ENCODE results near the gene B9D1.

B9D1 gene

DNA sequence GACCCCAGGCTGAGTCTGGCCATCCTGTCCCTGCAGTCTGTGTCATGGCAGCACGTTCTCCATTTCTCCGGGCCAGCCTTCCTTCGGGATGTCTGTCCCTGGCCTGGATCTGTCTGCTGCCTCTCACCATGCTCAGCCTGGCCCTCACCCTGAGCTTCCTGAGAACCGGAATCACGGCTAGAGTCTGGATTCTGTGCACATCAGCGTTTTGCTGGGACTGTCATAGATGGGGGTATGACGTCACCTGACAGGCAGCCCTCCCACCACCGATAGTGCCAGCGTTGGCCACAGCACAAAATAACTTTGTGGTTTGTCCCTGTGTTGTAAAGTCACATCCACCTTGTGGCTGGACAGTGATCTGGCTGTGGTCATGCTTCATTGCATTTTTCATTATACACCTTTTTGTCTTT lies 59.2 kb downstream of the B9D1 start:
- Mint-ChIP-seq H3K9me3 (no peaks in the 10 kb centered on the region), H3K4me3 (no peak overlapping the region), H3K4me1 (peaks cover 24% of the 10 kb centered on the region), H3K36me3 (no peaks in the 10 kb centered on the region), H3K27ac (no peak overlapping the region), H3K27me3 (peaks cover 11% of the 10 kb centered on the region)

DNA sequence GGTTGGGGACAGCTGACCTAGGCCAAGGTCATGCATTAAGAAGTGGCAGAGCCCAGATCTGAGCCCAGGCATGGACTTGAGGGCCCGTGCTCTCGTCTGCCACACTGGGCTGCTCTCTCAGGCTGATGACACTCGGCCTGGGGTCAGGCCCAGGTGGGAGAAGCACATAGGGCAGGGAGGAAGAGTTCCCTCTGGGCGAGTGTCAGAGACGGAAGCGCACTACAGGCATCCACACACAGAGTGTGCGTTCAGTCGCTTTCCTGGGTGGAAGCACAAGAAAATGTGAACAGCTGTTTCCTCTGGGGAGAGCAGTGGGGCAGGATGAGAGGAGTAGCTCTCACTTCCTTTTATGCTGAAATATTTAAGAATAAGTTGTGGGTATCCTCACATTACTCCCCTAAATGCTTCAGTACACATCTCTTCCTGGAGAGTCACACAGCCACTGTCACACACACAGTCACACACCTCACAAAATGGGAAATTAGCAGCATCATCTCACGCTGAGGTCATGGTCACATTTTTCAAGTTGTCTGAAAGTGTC lies 59.7 kb downstream of the B9D1 start:
- H3K4me3 Mint-ChIP-seq: no peak overlapping the region
- no peak overlapping the region for H3K27ac Mint-ChIP-seq
- no peaks in the 10 kb centered on the region for H3K36me3 Mint-ChIP-seq
- peaks cover 9% of the 10 kb centered on the region for H3K27me3 Mint-ChIP-seq
- peaks cover 24% of the 10 kb centered on the region for H3K4me1 Mint-ChIP-seq
- H3K9me3 Mint-ChIP-seq: no peaks in the 10 kb centered on the region

DNA sequence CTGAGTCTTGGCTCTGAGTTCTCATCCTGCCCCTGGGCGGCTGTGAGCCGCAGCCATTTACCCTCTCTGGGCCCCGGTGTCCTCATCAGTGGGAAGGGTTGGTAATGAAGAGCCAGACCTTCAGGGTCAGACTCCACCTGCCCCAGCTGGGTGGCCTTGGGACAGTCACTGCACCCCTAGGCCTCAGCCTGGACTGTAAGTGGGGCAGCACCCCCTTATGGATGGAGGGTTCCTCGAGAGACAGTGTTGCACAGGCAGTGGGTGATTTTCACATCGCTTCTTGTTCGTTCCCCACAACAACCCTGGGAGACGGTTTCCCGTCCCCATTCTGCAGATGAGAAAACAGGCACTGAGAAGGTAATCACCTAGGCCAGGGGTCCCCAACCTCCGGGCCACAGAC lies 60.5 kb downstream of the B9D1 start:
- Mint-ChIP-seq H3K36me3 (no peaks in the 10 kb centered on the region), H3K4me3 (no peak overlapping the region), H3K27ac (no peak overlapping the region), H3K4me1 (peaks cover 19% of the 10 kb centered on the region), H3K27me3 (peaks cover 5% of the 10 kb centered on the region), H3K9me3 (no peaks in the 10 kb centered on the region)

DNA sequence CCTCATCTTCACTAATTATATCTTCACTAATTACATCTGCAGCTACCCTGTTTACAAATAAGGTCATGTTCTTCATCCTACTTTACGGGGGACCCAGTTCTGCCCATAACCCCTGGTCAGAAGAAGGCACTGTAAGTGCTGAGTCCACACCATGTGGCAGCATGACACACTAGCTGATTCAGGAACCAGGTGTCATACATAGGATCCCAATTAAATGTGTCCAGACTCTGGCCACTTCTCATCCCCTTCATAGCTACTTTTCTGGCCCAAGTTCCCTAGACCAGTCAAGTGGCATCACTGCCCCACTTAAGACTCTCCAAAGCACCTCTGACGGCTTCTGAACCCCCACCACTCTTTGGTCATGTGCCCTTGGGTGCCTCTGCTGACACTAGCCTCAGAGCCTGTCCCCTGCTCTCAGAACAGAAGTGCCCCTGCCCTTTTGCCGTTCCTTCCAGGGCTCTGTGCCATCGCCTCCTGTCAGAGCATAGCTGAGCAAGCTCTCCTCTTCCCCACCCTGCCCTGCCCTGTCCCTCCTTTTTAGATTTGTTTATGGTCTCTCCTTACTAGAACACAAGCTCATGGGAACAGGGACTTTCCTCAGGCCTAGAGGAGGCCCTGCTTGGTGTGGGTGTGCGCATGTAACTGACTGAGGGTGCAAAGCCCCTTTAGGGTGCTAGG lies 61.1 kb downstream of the B9D1 start:
- H3K4me1 Mint-ChIP-seq: peaks cover 13% of the 10 kb centered on the region
- H3K36me3 Mint-ChIP-seq: no peaks in the 10 kb centered on the region
- no peaks in the 10 kb centered on the region for H3K9me3 Mint-ChIP-seq
- H3K27me3 Mint-ChIP-seq: peaks cover 3% of the 10 kb centered on the region
- H3K4me3 Mint-ChIP-seq: no peak overlapping the region
- H3K27ac Mint-ChIP-seq: no peak overlapping the region

DNA sequence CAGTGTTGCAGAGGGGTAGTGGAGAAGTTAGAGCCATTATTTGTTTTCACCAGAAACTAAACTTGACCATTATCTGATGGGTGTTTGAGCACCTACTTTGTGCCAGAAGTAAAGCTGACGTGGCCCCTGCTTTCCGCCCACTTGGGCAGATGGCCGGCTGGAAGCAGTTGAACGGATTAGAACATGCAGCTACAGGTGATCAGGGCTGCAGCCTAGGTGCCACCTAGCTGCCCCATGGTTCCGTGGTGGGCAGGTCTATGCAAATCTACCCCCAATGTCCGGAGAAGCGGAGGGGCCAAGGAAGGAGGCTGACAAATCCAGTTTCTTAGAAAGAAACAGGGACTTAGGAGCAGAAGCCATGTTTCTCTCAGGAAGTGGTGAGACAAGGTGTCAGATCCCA lies 62.7 kb downstream of the B9D1 start:
- no peaks in the 10 kb centered on the region for H3K9me3 Mint-ChIP-seq
- H3K4me1 Mint-ChIP-seq: no peaks in the 10 kb centered on the region
- H3K4me3 Mint-ChIP-seq: no peak overlapping the region
- H3K27me3 Mint-ChIP-seq: no peaks in the 10 kb centered on the region
- no peaks in the 10 kb centered on the region for H3K36me3 Mint-ChIP-seq
- no peak overlapping the region for H3K27ac Mint-ChIP-seq

DNA sequence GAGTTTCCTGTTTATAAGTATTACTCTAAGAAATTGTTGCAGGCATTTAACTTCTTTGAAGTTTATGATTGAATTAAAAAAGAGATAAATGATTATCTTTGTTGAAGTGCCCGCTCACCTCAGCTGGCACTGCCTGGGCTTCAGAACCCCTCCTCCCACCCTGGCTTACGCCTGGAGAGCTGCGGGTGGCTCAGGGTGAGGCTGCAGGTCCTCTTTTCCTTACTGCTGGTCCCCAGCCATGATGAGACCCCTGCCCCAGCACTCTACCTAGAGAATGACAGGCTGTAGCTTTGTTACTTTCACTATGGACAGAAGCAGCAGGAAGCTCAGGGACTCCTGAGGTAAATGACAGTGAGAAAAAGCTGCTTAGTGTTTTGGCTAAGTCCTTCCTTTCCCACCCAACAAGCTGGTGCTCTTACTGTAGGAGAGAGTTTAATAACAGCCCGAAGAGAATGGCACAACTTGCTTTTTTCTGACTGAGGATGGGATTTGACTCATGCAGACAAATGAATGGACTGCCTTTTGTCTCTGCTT lies 63.2 kb downstream of the B9D1 start:
- H3K4me3 Mint-ChIP-seq: no peak overlapping the region
- H3K27me3 Mint-ChIP-seq: no peaks in the 10 kb centered on the region
- H3K4me1 Mint-ChIP-seq: no peaks in the 10 kb centered on the region

DNA sequence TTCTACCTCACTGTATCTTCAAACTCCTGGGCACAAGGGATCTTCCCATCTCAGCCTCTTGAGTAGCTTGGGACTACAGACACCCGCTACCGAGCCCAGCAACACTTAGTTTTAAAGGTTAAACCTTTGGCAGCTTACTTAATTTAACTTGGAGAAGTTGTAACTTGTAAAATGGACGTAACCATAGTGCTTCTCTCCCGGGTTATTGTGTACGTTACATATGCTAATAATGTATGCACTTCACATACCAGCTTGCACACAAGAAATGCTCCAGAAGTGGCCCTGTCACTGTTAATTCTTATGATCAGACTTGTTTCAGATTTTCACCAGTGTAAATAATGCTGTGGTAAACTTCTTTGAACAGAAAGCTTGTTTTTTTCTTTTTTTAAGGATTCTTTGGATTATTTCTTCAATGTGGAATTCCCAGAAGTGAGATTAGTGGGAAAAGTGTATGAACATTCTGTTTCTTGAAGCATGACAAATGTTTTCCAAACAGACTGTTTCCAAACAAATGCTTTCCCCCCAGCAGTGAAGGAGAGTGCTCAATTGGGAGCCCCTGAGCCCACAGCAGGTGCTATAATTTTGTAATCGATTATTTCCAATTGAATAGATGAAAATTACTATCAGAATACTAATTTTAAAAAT lies 63.8 kb downstream of the B9D1 start:
- Mint-ChIP-seq H3K27me3 (no peaks in the 10 kb centered on the region), H3K36me3 (no peaks in the 10 kb centered on the region), H3K9me3 (no peaks in the 10 kb centered on the region), H3K4me1 (no peaks in the 10 kb centered on the region), H3K27ac (no peak overlapping the region), H3K4me3 (no peak overlapping the region)

More for the DNA sequence above, 63.2 kb downstream of the B9D1 start:
- Mint-ChIP-seq H3K36me3 (no peaks in the 10 kb centered on the region), H3K27ac (no peak overlapping the region), H3K9me3 (no peaks in the 10 kb centered on the region)

DNA sequence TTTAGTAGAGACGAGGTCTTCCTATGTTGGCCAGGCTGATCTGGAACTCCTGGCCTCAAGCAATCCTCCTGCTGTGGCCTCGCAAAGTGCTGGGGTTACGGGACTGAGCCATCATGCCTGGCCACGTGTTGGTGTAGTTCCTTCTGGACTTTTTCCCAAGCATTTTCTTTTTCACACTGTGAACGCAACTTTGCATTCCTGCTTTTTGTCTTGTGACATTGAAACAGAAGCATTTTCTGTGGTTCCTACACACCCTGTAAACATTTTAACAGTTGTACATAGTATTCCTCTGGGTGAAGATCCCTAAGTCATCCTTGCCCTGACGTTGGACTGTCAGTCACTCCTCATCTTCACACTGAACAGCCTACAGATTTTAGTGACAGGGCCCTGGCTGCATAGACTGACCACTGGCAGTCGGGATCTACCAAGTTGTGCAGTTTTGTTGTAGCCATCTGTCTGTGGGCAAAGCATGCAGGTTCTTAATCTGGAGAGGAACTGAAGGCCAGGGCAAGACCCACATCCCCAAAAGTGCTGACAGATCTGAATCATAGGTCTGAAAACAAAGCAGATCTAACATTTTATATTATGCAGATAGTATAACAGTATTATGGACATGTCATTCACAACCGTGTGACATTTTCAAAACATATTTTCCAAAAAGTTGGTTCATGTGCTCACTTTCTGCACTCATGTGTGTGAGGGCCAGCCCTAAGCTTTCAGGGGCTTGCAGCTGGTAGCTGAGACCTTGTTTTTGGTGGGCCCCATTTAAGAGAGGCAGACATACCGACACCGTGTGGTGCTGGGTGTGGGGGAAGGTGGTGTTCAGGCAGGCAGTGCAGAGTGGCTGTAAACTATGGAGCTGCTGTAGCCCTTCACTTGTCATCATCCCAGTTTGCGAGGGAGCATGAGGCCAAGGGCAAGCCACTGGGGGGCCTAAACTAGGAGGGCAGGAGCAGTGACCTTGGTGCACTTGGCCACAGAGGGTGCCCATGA lies 65.4 kb downstream of the B9D1 start:
- Mint-ChIP-seq H3K4me3 (no peak overlapping the region), H3K9me3 (no peaks in the 10 kb centered on the region), H3K36me3 (no peaks in the 10 kb centered on the region), H3K27me3 (no peaks in the 10 kb centered on the region), H3K27ac (no peak overlapping the region), H3K4me1 (no peaks in the 10 kb centered on the region)

DNA sequence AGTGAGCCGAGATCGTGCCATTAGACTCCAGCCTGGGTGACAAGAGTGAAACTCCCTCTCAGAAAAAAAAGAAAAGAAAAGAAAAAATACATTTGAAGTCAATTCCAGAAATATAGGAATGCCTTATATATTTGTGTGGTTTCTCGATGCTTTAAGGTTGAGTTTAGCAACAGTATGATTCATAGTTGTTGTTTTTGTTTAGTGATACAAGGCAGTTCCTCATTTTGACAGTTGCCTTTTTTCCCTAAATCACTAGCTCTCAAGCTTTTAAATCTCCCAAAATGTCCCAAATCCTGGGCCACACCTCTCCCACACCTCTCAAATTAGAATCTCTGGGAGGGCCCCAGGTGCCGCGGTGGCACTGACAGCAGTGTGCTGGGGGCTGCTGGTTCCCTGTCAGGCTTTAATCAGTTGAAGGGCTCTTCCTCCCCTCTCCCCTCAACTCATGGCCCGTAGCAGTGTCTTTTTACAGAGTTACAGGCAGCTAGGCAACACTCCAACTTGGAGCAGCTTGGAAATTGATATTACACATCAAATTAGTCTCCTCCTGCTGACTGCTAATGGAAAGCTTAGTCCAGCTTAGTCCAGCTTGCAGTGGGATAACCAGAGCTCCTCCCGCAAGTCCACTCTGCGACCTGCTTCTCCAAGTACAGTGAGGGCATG lies 66.9 kb downstream of the B9D1 start:
- no peak overlapping the region for H3K4me3 Mint-ChIP-seq
- no peak overlapping the region for H3K27ac Mint-ChIP-seq
- H3K9me3 Mint-ChIP-seq: no peaks in the 10 kb centered on the region
- H3K27me3 Mint-ChIP-seq: peaks cover 1% of the 10 kb centered on the region
- no peaks in the 10 kb centered on the region for H3K36me3 Mint-ChIP-seq
- H3K4me1 Mint-ChIP-seq: no peaks in the 10 kb centered on the region

DNA sequence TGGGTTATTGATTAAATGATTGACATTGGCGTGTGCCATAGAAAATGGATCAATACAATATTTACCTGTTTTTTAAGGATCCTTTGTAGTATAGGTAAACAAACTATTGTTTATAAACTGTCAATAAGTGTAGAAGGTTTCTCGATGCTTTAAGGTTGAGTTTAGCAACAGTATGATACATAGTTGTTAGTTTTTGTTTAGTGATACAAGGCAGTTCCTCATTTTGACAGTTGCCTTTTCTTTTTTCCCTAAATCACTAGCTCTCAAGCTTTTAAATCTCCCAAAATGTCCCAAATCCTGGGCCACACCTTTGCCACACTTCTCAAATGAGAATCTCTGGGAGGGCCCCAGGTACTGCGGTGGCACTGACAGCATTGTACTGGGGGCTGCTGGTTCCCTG lies 68.1 kb downstream of the B9D1 start:
- Mint-ChIP-seq H3K4me1 (no peaks in the 10 kb centered on the region), H3K4me3 (no peak overlapping the region), H3K27me3 (peaks cover 1% of the 10 kb centered on the region), H3K36me3 (no peaks in the 10 kb centered on the region), H3K9me3 (no peaks in the 10 kb centered on the region), H3K27ac (no peak overlapping the region)
